Measurements from ENCODE around the gene EPDR1. TPM values are rescaled to one million over a fixed set of nuclear protein-coding genes. Genes with fewer than 3 reads are reported as not detected.

The EPDR1 gene
- total RNA-seq, 6 experiments from 2014 or later: 4.1 to 34.1 (median 13.2) TPM

GRCh38 chr7:37924491-37925041 lies 4.1 kb downstream of the EPDR1 start:
- H3K9me3 ChIP-seq: no peaks in the 10 kb centered on the region
- H3K4me1 ChIP-seq: peaks cover 0 to 12% (median 5%) of the 10 kb centered on the region in 4 donors
- DNase-seq: no peak
- no peak overlapping the region for H3K4me3 ChIP-seq
- H3K27me3 ChIP-seq: no peaks in the 10 kb centered on the region
- H3K27ac ChIP-seq: no peak overlapping the region
- ATAC-seq: no peak
- WGBS (ENCODE audit: insufficient coverage, low coverage, low lambda C conversion rate, missing lambda C conversion rate): 77% methylated on average over 3 of the region's 3 CpGs
- intact Hi-C loops (cut with DNase I): no loop called here
- no peak for TF ChIP-seq POLR2A (IDR thresholded peaks at IDR 0.05)
- H3K36me3 ChIP-seq: no peaks in the 10 kb centered on the region

DNA sequence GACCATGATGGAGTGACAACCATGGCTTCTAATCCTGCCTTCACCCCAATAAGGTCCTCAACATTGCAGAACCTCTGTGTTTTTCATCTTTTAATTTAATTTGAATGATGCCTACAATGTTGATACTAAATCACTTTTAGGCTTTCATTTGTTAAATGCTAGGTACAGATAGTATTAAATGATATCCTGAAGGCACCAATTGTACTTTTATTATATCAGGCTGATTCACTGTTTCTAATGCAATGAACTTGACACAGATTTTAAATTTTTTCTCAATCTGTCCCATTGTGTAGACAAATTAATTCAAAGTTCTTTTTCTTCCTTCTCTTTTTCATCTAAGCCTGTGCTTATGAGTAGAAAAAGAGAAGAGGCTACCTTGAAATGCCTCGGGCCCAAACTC lies 5.2 kb downstream of the EPDR1 start:
- no peaks in the 10 kb centered on the region for H3K9me3 ChIP-seq
- ATAC-seq (no peak), DNase-seq (no peak)
- H3K27ac ChIP-seq: no peak overlapping the region
- H3K36me3 ChIP-seq: no peaks in the 10 kb centered on the region
- peaks cover 0 to 12% (median 5%) of the 10 kb centered on the region in 4 donors for H3K4me1 ChIP-seq
- 80% methylated on average over 1 of the region's 1 CpG for WGBS (ENCODE audit: insufficient coverage, low coverage, low lambda C conversion rate, missing lambda C conversion rate)
- H3K27me3 ChIP-seq: no peaks in the 10 kb centered on the region
- no peak overlapping the region for H3K4me3 ChIP-seq
- TF ChIP-seq POLR2A (IDR thresholded peaks at IDR 0.05) (no peak), CTCF (IDR thresholded peaks at IDR 0.05) (no peak)
- intact Hi-C loops (cut with DNase I): no loop called here

DNA sequence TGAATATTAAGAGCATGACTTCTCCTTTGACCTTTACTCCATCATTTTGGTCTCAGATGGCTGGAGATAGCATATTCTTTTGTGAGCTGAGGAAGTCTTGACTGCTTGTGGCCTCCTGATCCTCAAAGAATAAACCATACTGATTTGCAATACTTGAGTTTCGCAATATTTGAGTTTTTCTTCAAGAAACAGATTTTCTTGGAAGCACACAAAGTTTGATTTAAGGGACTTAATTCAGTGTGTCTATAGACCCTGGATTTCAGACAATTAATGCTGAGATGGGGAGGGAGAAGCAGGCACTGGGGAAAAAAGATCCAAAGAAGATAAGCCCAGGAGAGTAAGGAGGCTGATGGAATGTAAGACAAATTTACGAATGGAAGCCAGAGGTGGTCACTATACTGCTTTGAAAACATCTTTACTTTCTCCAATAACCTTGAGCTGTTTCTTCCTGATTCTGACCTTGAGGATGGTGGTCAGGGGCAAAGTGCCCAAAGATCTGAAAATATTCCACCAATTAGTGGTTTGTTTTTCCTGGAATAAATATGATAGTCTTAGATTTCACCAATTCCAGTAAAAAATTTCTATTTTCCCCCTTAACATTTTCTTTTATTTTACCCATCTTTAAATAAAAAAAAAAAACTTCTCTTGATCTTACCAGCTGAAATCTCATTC lies 7.5 kb downstream of the EPDR1 start:
- DNase-seq (no peak), ATAC-seq (no peak)
- Histone ChIP-seq H3K4me1 (no peaks in the 10 kb centered on the region), H3K36me3 (no peaks in the 10 kb centered on the region), H3K4me3 (no peak overlapping the region), H3K9me3 (no peaks in the 10 kb centered on the region), H3K27me3 (no peaks in the 10 kb centered on the region), H3K27ac (no peak overlapping the region)
- no peak for TF ChIP-seq CTCF (IDR thresholded peaks at IDR 0.05)
- no peak for TF ChIP-seq POLR2A (IDR thresholded peaks at IDR 0.05)
- intact Hi-C loops (cut with DNase I): no loop called here
- WGBS (ENCODE audit: insufficient coverage, low coverage, low lambda C conversion rate, missing lambda C conversion rate): 77% methylated on average over 2 of the region's 2 CpGs

DNA sequence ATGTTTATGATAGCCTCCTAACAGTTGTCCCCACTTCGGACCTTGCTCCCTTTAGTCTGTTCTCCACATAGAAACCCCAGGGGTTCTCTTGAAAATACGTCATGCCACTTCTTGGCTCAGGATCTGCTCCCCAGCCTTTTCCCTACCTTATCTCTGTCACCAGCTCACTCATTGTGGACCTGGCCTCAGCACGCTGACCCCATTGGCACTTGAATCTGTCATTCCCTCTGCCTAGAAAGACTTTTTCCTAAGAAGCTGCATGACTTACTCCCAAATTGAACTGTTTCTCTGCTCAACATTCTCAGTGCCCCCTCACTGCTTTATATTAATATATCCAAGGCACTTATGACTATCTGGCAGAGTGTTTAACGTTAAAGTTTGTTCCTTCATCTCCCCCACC lies 8.4 kb downstream of the EPDR1 start:
- no peaks in the 10 kb centered on the region for H3K4me1 ChIP-seq
- H3K27me3 ChIP-seq: no peaks in the 10 kb centered on the region
- WGBS (ENCODE audit: insufficient coverage, low coverage, low lambda C conversion rate, missing lambda C conversion rate): 72% methylated on average over 4 of the region's 4 CpGs
- DNase-seq (no peak), ATAC-seq (no peak)
- H3K27ac ChIP-seq: no peak overlapping the region
- H3K9me3 ChIP-seq: no peaks in the 10 kb centered on the region
- intact Hi-C loops (cut with DNase I): no loop called here
- no peak for TF ChIP-seq CTCF (IDR thresholded peaks at IDR 0.05)
- TF ChIP-seq POLR2A (IDR thresholded peaks at IDR 0.05): no peak
- H3K4me3 ChIP-seq: no peak overlapping the region
- no peaks in the 10 kb centered on the region for H3K36me3 ChIP-seq

DNA sequence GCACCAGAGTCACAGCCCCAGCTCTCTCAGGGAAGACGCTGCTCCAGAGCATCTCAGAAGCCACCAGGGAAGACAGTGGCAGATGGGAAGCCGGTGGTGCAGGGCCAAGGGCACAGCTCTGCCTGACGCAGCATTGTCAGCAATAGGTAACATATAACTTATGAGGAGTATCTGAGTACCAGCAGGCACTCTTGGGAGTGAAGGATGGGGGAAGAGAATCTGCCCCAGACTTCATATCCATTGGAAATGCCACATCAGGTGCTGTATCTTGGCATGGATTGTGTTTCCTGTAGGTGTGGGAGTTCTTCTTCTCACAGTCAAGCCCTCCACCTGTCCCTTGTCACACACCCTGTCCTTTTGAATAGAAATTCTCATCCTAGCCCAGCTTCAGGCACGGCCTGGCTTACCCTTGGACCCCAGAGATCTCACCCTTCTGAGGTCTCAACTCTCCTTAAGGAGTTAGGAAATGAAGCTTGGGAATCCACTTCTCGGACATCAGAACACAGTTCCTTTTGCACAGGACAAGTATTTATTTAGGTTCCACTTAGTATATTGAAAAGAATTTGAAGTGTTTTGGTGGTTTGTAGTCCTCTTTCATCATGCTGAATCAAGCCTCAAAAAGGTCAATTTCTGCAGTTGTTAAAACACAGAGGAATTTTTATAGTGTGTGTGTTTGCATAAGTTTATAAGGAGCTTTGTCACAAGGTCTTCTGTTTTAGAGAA lies 9.9 kb downstream of the EPDR1 start:
- intact Hi-C loops (cut with DNase I): no loop called here
- Histone ChIP-seq H3K36me3 (no peaks in the 10 kb centered on the region), H3K27me3 (no peaks in the 10 kb centered on the region), H3K4me3 (no peak overlapping the region), H3K9me3 (no peaks in the 10 kb centered on the region), H3K4me1 (no peaks in the 10 kb centered on the region), H3K27ac (no peak overlapping the region)
- 88% methylated on average over 2 of the region's 5 CpGs for WGBS (ENCODE audit: insufficient coverage, low coverage, low lambda C conversion rate, missing lambda C conversion rate)
- TF ChIP-seq CTCF (IDR thresholded peaks at IDR 0.05) (no peak), POLR2A (IDR thresholded peaks at IDR 0.05) (no peak)
- no peak for ATAC-seq
- DNase-seq: no peak
